SK-N-SH (cell line): Measurements from ENCODE around the gene EFNB2. TPM values are rescaled to one million over a fixed set of nuclear protein-coding genes. Genes with fewer than 3 reads are reported as not detected.

ENCODE experiments used
- CTCF ChIA-PET: fragments of 300-600, 350-600 bp; formaldehyde crosslinking; extraction: SDS; loops from one replicate; lab custom pipeline; 2021; lab: Yijun Ruan, JAX
- POLR2A ChIA-PET: fragments of 350-600 bp; sonication (Branson Sonifier 250); formaldehyde crosslinking; extraction: SDS; loops from one replicate; lab custom pipeline; 2020; ENCODE audit warnings: antibody characterized with exemption, inconsistent platforms; lab: Yijun Ruan, JAX
- DNase-seq: peaks from one replicate; pipeline ENCODE4 v3.0.0; 2012
- H2AFZ ChIP-seq: fragments of 200-600 bp; sonication (generic); 2 replicates; pipeline ENCODE4 v1.8.1; 2016; ENCODE audit warnings: antibody characterized with exemption, mild to moderate bottlenecking, low read depth
- H3F3A ChIP-seq: fragments of 200-600 bp; sonication (generic); replicated peaks from 2 replicates; pipeline ENCODE3; 2016; ENCODE audit warnings: antibody characterized with exemption, mild to moderate bottlenecking; ENCODE audit not compliant: insufficient read depth
- H3K27ac ChIP-seq, 2 experiments: fragments of 200-500 bp in 1 of 2; fragments of 200-600 bp in 1 of 2; sonication (Bioruptor generic) in 1 of 2; sonication (generic), shearing (Covaris generic) in 1 of 2; 2 replicates each; pipeline versions ENCODE4 v1.5.1 to v1.6.1; 2014 to 2016; ENCODE audit warnings: low read depth in 2 of 2, inconsistent platforms in 1 of 2, low read length in 1 of 2, mild to moderate bottlenecking in 1 of 2, mixed read lengths in 1 of 2
- H3K27me3 ChIP-seq: fragments of 200-600 bp; sonication (generic), shearing (Covaris generic); 2 replicates; pipeline ENCODE4 v1.6.1; 2016; ENCODE audit warnings: mixed run types; ENCODE audit not compliant: insufficient read depth
- H3K36me3 ChIP-seq, 2 experiments: fragments of 200-500 bp in 1 of 2; fragments of 200-600 bp in 1 of 2; sonication (Bioruptor generic) in 1 of 2; sonication (generic) in 1 of 2; replicated peaks in 1 of 2; 2 replicates each; pipeline versions ENCODE3 to v1.5.1; 2014 to 2016; ENCODE audit warnings: low read length in 1 of 2, mild to moderate bottlenecking in 1 of 2; ENCODE audit not compliant: insufficient read depth in 2 of 2, control insufficient read depth in 1 of 2
- H3K4me1 ChIP-seq, 2 experiments: fragments of 200-500 bp in 1 of 2; fragments of 200-600 bp in 1 of 2; sonication (Bioruptor generic) in 1 of 2; sonication (generic), shearing (Covaris generic) in 1 of 2; 2 replicates each; pipeline versions ENCODE4 v1.5.1 to v1.6.1; 2014 to 2016; ENCODE audit warnings: low read depth in 1 of 2, low read length in 1 of 2, mixed run types in 1 of 2; ENCODE audit not compliant: insufficient read depth in 2 of 2, control insufficient read depth in 1 of 2
- H3K4me2 ChIP-seq: fragments of 200-600 bp; sonication (generic), shearing (Covaris generic); 2 replicates; pipeline ENCODE4 v1.6.1; 2017; ENCODE audit warnings: mixed run types
- H3K4me3 ChIP-seq, 2 experiments: fragments of 200-500 bp in 1 of 2; fragments of 200-600 bp in 1 of 2; sonication (Bioruptor generic) in 1 of 2; sonication (generic), shearing (Covaris generic) in 1 of 2; 2 replicates each; pipeline versions ENCODE4 v1.5.1 to v1.8.1; 2014 to 2016; ENCODE audit warnings: low read depth in 2 of 2, inconsistent platforms in 1 of 2, low read length in 1 of 2, mild to moderate bottlenecking in 1 of 2, mixed read lengths in 1 of 2, moderate library complexity in 1 of 2
- H3K79me2 ChIP-seq: fragments of 200-600 bp; sonication (generic); 2 replicates; pipeline ENCODE4 v1.8.1; 2017; ENCODE audit warnings: mild to moderate bottlenecking; ENCODE audit not compliant: insufficient read depth
- H3K9ac ChIP-seq: fragments of 200-600 bp; sonication (generic); 2 replicates; pipeline ENCODE4 v1.6.1; 2017; ENCODE audit warnings: mixed run types
- H3K9me2 ChIP-seq: fragments of 200-600 bp; sonication (generic); 2 replicates; pipeline ENCODE4 v1.6.1; 2017; ENCODE audit warnings: mixed run types
- H3K9me3 ChIP-seq: fragments of 200-600 bp; sonication (generic); 2 replicates; pipeline ENCODE4 v1.6.1; 2017; ENCODE audit warnings: mixed run types, mild to moderate bottlenecking, moderate library complexity
- H4K20me1 ChIP-seq: fragments of 200-600 bp; sonication (generic); 2 replicates; pipeline ENCODE4 v1.6.1; 2017; ENCODE audit warnings: mild to moderate bottlenecking, mixed run types; ENCODE audit not compliant: insufficient read depth
- CHD2 ChIP-seq: fragments of 150-350 bp; IDR thresholded peaks from 2 replicates; pipeline ENCODE4 v1.6.1; 2018; ENCODE audit warnings: low read length; ENCODE audit not compliant: partially characterized antibody
- CTCF ChIP-seq: fragments of 200-600 bp; sonication (generic); IDR thresholded peaks from 2 replicates; pipeline ENCODE4 v1.6.1; 2017; ENCODE audit warnings: antibody characterized with exemption, mild to moderate bottlenecking, moderate library complexity
- ELF1 ChIP-seq: IDR thresholded peaks from 2 replicates; pipeline ENCODE4 v1.4.0; 2012
- EP300 ChIP-seq, 2 experiments: IDR thresholded peaks; 2 replicates each; pipeline versions ENCODE4 v1.4.0 to v1.6.1; 2012; ENCODE audit warnings: borderline replicate concordance in 1 of 2, low read depth in 1 of 2, low read length in 1 of 2
- EZH2phosphoT487 ChIP-seq: fragments of 200-600 bp; sonication (generic); IDR thresholded peaks from 2 replicates; pipeline ENCODE4 v1.6.1; 2017; ENCODE audit warnings: low read depth, mixed run types, mild to moderate bottlenecking, antibody characterized with exemption, moderate library complexity, borderline replicate concordance
- FOSL2 ChIP-seq: IDR thresholded peaks from 2 replicates; pipeline ENCODE4 v1.4.0; 2012; ENCODE audit warnings: low read depth, mild to moderate bottlenecking, moderate library complexity, borderline replicate concordance
- FOXM1 ChIP-seq: IDR thresholded peaks from 2 replicates; pipeline ENCODE4 v1.4.0; 2012; ENCODE audit warnings: low read depth, mild to moderate bottlenecking
- GABPA ChIP-seq: IDR thresholded peaks from 2 replicates; pipeline ENCODE4 v1.4.0; 2012; ENCODE audit warnings: low read depth, mild to moderate bottlenecking
- IRF3 ChIP-seq: fragments of 150-350 bp; IDR thresholded peaks from 2 replicates; pipeline ENCODE4 v1.6.1; 2016; ENCODE audit warnings: mild to moderate bottlenecking, low read depth, low read length
- JUND ChIP-seq: IDR thresholded peaks from 2 replicates; pipeline ENCODE4 v1.4.0; 2012
- MAX ChIP-seq: IDR thresholded peaks from 2 replicates; pipeline ENCODE4 v1.4.0; 2012; ENCODE audit warnings: low read depth
- MEF2A ChIP-seq: IDR thresholded peaks from 2 replicates; pipeline ENCODE4 v1.4.0; 2012; ENCODE audit warnings: low read depth, borderline replicate concordance
- NFIC ChIP-seq: IDR thresholded peaks from 2 replicates; pipeline ENCODE4 v1.4.0; 2012; ENCODE audit warnings: borderline replicate concordance
- PBX3 ChIP-seq: IDR thresholded peaks from 2 replicates; pipeline ENCODE4; 2012
- POLR2AphosphoS5 ChIP-seq: IDR thresholded peaks from 2 replicates; pipeline ENCODE4 v1.6.1; 2012; ENCODE audit warnings: low read depth, low read length
- RAD21 ChIP-seq: IDR thresholded peaks from 2 replicates; pipeline ENCODE4 v1.6.1; 2012; ENCODE audit warnings: mild to moderate bottlenecking, low read length
- RCOR1 ChIP-seq: fragments of 150-350 bp; IDR thresholded peaks from 2 replicates; pipeline ENCODE4 v1.6.1; 2017; ENCODE audit warnings: antibody characterized with exemption, low read length
- REST ChIP-seq: IDR thresholded peaks from 2 replicates; pipeline ENCODE4 v1.6.1; 2012; ENCODE audit warnings: mild to moderate bottlenecking, low read depth, low read length, moderate library complexity
- SMC3 ChIP-seq: IDR thresholded peaks from 2 replicates; pipeline ENCODE4 v1.6.1; 2012; ENCODE audit warnings: low read depth, low read length, improper control_type of control experiment
- TCF12 ChIP-seq: IDR thresholded peaks from 2 replicates; pipeline ENCODE4 v1.4.0; 2012
- TEAD4 ChIP-seq: IDR thresholded peaks from 2 replicates; pipeline ENCODE4 v1.4.0; 2012; ENCODE audit warnings: mild to moderate bottlenecking, borderline replicate concordance; ENCODE audit not compliant: insufficient read depth
- USF2 ChIP-seq: fragments of 150-350 bp; IDR thresholded peaks from 2 replicates; pipeline ENCODE4 v1.6.1; 2017; ENCODE audit warnings: antibody characterized with exemption, low read length, low read depth, borderline replicate concordance
- WGBS: methylation state at CpG from one replicate; pipeline ENCODE4 v1.1.6; 2017; ENCODE audit warnings: low lambda C conversion rate; 5-methylcytosine and 5-hydroxymethylcytosine counted together
- polyA plus RNA-seq, 3 experiments: library from polyadenylated mRNA; depleted of rRNA; stranded (reverse); fragments of >200 nt; gene quantifications; 2 replicates each; pipeline ENCODE4 v1.2.3, GENCODE V29; 2012

Gene EFNB2
- polyA plus RNA-seq, 1 of the 3 experiments (the other 2 are of a cell fraction), result 3.0 TPM

GRCh38 chr13:106503730-106504453 is 31.6 kb downstream of the EFNB2 start:
- Histone ChIP-seq H3K9me3 (no peaks in the 10 kb centered on the region), H3K4me3 (no peak overlapping the region), H3K4me2 (peak overlapping the region; percentile 47), H2AFZ (no peak overlapping the region), H3K4me1 (peaks cover 23 to 25% of the 10 kb centered on the region in 2 experiments), H3K36me3 (peaks cover 0 to 2% of the 10 kb centered on the region in 2 experiments), H3K27me3 (no peaks in the 10 kb centered on the region), H3F3A (peaks cover 17% of the 10 kb centered on the region), H3K9ac (no peak overlapping the region), H3K9me2 (no peaks in the 10 kb centered on the region)
- POLR2A ChIA-PET, result no interaction called here
- DNase-seq, result no peak
- 81% methylated on average over 9 of the region's 9 CpGs for WGBS
- TF ChIP-seq CHD2, result no peak
- no peak for TF ChIP-seq FOXM1
- no peak for TF ChIP-seq EZH2phosphoT487
- TF ChIP-seq ELF1, result no peak
- TF ChIP-seq JUND, result peak; percentile 52
- no peak for TF ChIP-seq GABPA
- TF ChIP-seq NFIC, result no peak
- TF ChIP-seq USF2, result no peak
- TF ChIP-seq MEF2A, result peak; percentile 22; the same call in 1 of the 2 replicates
- no peak for TF ChIP-seq RAD21
- TF ChIP-seq EP300 (IDR thresholded peaks at IDR 0.05; ENCODE audit: borderline replicate concordance in 1 of 2, low read depth in 1 of 2, low read length in 1 of 2), result 0 out of 4 replicates have a peak, but pooled peaks of 1 of the 2 experiments have one; percentile 25
- peak; percentile 32; the same call in 1 of the 2 replicates for TF ChIP-seq TEAD4
- peak; percentile 47 for TF ChIP-seq PBX3
- TF ChIP-seq RCOR1, result no peak
- TF ChIP-seq REST, result no peak
- no peak for TF ChIP-seq CTCF
- peak; percentile 75; the same call in 1 of the 2 replicates for TF ChIP-seq TCF12
- TF ChIP-seq IRF3, result no peak
- peak; percentile 19; the same call in 1 of the 2 replicates for TF ChIP-seq FOSL2
- no peak for TF ChIP-seq POLR2AphosphoS5
- TF ChIP-seq SMC3, result no peak
- TF ChIP-seq MAX, result no peak
- TF ChIP-seq, all 33 proteins: peak for 7
- CTCF ChIA-PET, result interaction anchor here (0.7 to 1.2 kb wide), 3 partner anchors 13 to 378 kb away, joined by 3 read pairs; no protein-coding TSS in a partner anchor
- no peaks in the 10 kb centered on the region for H4K20me1 ChIP-seq
- H3K27ac ChIP-seq, result peak overlapping the region in 1 of 2 experiments; percentile 62; a peak in 1 of 4 replicates
- H3K79me2 ChIP-seq, result no peaks in the 10 kb centered on the region
